GM18511 (cell line): Measurements from ENCODE around the gene RNPEPL1.
A peak's percentile ranks its signal among the peaks of the same experiment; 100 is the strongest.

Source experiments
- ATAC-seq: cut with Tn5 transposase; IDR thresholded peaks from one replicate; pipeline ENCODE4 v1.9.1; 2021; ENCODE audit warnings: mild to moderate bottlenecking, moderate library complexity; ENCODE audit not compliant: unreplicated experiment

RNPEPL1 gene

GRCh38 chr2:240575101-240575965 lies 7.0 kb downstream of the RNPEPL1 start:
- ATAC-seq: no peak

- ATAC-seq: no peak
These were observed 7.8 kb downstream of the RNPEPL1 start for GRCh38 chr2:240576036-240576435.

- ATAC-seq: no peak
These were observed 8.3 kb downstream of the RNPEPL1 start for GRCh38 chr2:240576436-240577205.

GRCh38 chr2:240577281-240578109 lies 9.2 kb downstream of the RNPEPL1 start:
- ATAC-seq: no peak

- no peak for ATAC-seq
These were observed 9.8 kb downstream of the RNPEPL1 start for GRCh38 chr2:240578110-240578450.

GRCh38 chr2:240578488-240578887 lies 10.2 kb downstream of the RNPEPL1 start:
- ATAC-seq: no peak

GRCh38 chr2:240579071-240579762 lies 10.9 kb downstream of the RNPEPL1 start:
- ATAC-seq: no peak

- ATAC-seq: no peak
These were observed 11.7 kb downstream of the RNPEPL1 start for GRCh38 chr2:240579771-240580614.

- no peak for ATAC-seq
These were observed 13.5 kb downstream of the RNPEPL1 start for GRCh38 chr2:240581811-240582210.

GRCh38 chr2:240582781-240583180 lies 14.5 kb downstream of the RNPEPL1 start:
- no peak for ATAC-seq

GRCh38 chr2:240583774-240584173 lies 15.5 kb downstream of the RNPEPL1 start:
- ATAC-seq: no peak

- peak; percentile 68 for ATAC-seq
These were observed 16.3 kb downstream of the RNPEPL1 start for GRCh38 chr2:240584486-240585031.

GRCh38 chr2:240585101-240585500 lies 16.8 kb downstream of the RNPEPL1 start:
- ATAC-seq: peak; percentile 38

GRCh38 chr2:240585681-240586197 lies 17.5 kb downstream of the RNPEPL1 start:
- ATAC-seq: no peak

- peak; percentile 65 for ATAC-seq
These were observed 18.1 kb downstream of the RNPEPL1 start, which contains the start of gene CAPN10 for GRCh38 chr2:240586198-240586918. CAPN10 (plus strand) TSS chr2:240586734; CDS start chr2:240586912, 178 bp downstream.

GRCh38 chr2:240586919-240587800 lies 18.9 kb downstream of the RNPEPL1 start:
- no peak for ATAC-seq

GRCh38 chr2:240588006-240588655 lies 19.8 kb downstream of the RNPEPL1 start:
- no peak for ATAC-seq
